ENCODE measurements around the gene NADK. TPM values are rescaled to one million over a fixed set of nuclear protein-coding genes. Genes with fewer than 3 reads are reported as not detected.
A peak's percentile ranks its signal among the peaks of the same experiment; 100 is the strongest.

Gene NADK
- total RNA-seq, 1 donor from 2014 or later, result 37.8 TPM

GRCh38 chr1:1815606-1816281 lies 37.5 kb upstream of the NADK start:
- H3F3A ChIP-seq (ENCODE audit: low read depth), result peaks cover 28% of the 10 kb centered on the region
- DNase-seq (ENCODE audit: low spot score), result no peak
- no peak overlapping the region for H3K27ac ChIP-seq
- no peaks in the 10 kb centered on the region for H3K9me3 ChIP-seq (ENCODE audit: low read depth)
- H3K4me1 Mint-ChIP-seq, result peaks cover 2% of the 10 kb centered on the region
- H3K4me1 ChIP-seq, result no peaks in the 10 kb centered on the region
- H3K36me3 Mint-ChIP-seq, result peaks cover 38% of the 10 kb centered on the region
- H2AFZ ChIP-seq (replicated peaks), result no peak overlapping the region
- peaks cover 3% of the 10 kb centered on the region for H3K27me3 Mint-ChIP-seq (ENCODE audit: insufficient read depth, low read depth)
- no peak overlapping the region for H3K4me2 ChIP-seq
- no peak overlapping the region for H3K27ac Mint-ChIP-seq
- no peak overlapping the region for H3K9ac ChIP-seq
- peaks cover 40% of the 10 kb centered on the region for H4K20me1 ChIP-seq (ENCODE audit: low read depth)
- no peak overlapping the region for H3K4me3 ChIP-seq
- no peaks in the 10 kb centered on the region for H3K9me3 Mint-ChIP-seq
- peaks cover 71% of the 10 kb centered on the region for H3K79me2 ChIP-seq (ENCODE audit: low read depth)
- TF ChIP-seq EZH2phosphoT487 (IDR thresholded peaks at IDR 0.05) (no peak), CTCF (IDR thresholded peaks at IDR 0.05) (no peak), EZH2 (IDR thresholded peaks at IDR 0.05) (no peak)
- H3K36me3 ChIP-seq, result peaks cover 17% of the 10 kb centered on the region
- no peak overlapping the region for H3K4me3 Mint-ChIP-seq
- no peaks in the 10 kb centered on the region for H3K27me3 ChIP-seq

- Mint-ChIP-seq H3K9me3 (no peaks in the 10 kb centered on the region), H3K4me3 (no peak overlapping the region), H3K4me1 (no peaks in the 10 kb centered on the region), H3K27ac (no peak overlapping the region), H3K36me3 (peaks cover 33% of the 10 kb centered on the region), H3K27me3 (ENCODE audit: insufficient read depth, low read depth) (peaks cover 4% of the 10 kb centered on the region)
- DNase-seq (ENCODE audit: low spot score), result no peak
- H2AFZ ChIP-seq (replicated peaks), result no peak overlapping the region
- H3K9ac ChIP-seq, result no peak overlapping the region
- H3K4me1 ChIP-seq, result no peaks in the 10 kb centered on the region
- H3K4me3 ChIP-seq, result no peak overlapping the region
- no peaks in the 10 kb centered on the region for H3K27me3 ChIP-seq
- TF ChIP-seq CTCF (IDR thresholded peaks at IDR 0.05), result no peak
- TF ChIP-seq EZH2phosphoT487 (IDR thresholded peaks at IDR 0.05), result no peak
- TF ChIP-seq EZH2 (IDR thresholded peaks at IDR 0.05), result no peak
- peaks cover 61% of the 10 kb centered on the region for H4K20me1 ChIP-seq (ENCODE audit: low read depth)
- H3K4me2 ChIP-seq, result no peak overlapping the region
- H3K36me3 ChIP-seq, result peaks cover 15% of the 10 kb centered on the region
- no peaks in the 10 kb centered on the region for H3K9me3 ChIP-seq (ENCODE audit: low read depth)
- peaks cover 61% of the 10 kb centered on the region for H3K79me2 ChIP-seq (ENCODE audit: low read depth)
- peak overlapping the region; percentile 46 for H3K27ac ChIP-seq
- H3F3A ChIP-seq (ENCODE audit: low read depth), result no peaks in the 10 kb centered on the region
Measured at GRCh38 chr1:1809489-1809888, 31.2 kb upstream of the NADK start.

GRCh38 chr1:1808206-1808605 lies 29.9 kb upstream of the NADK start:
- Histone ChIP-seq H4K20me1 (ENCODE audit: low read depth) (peaks cover 57% of the 10 kb centered on the region), H3K4me3 (no peak overlapping the region), H3K27me3 (no peaks in the 10 kb centered on the region), H3K36me3 (peaks cover 7% of the 10 kb centered on the region), H3K9me3 (ENCODE audit: low read depth) (no peaks in the 10 kb centered on the region), H3K4me1 (no peaks in the 10 kb centered on the region), H3K4me2 (no peak overlapping the region), H3K9ac (no peak overlapping the region), H3K79me2 (ENCODE audit: low read depth) (peaks cover 60% of the 10 kb centered on the region), H3F3A (ENCODE audit: low read depth) (peaks cover 1% of the 10 kb centered on the region), H3K27ac (no peak overlapping the region), H2AFZ (replicated peaks) (no peak overlapping the region)
- TF ChIP-seq EZH2 (IDR thresholded peaks at IDR 0.05), result no peak
- no peaks in the 10 kb centered on the region for H3K4me1 Mint-ChIP-seq
- H3K9me3 Mint-ChIP-seq, result no peaks in the 10 kb centered on the region
- H3K4me3 Mint-ChIP-seq, result no peak overlapping the region
- H3K27me3 Mint-ChIP-seq (ENCODE audit: insufficient read depth, low read depth), result peaks cover 4% of the 10 kb centered on the region
- no peak overlapping the region for H3K27ac Mint-ChIP-seq
- peaks cover 30% of the 10 kb centered on the region for H3K36me3 Mint-ChIP-seq
- no peak for DNase-seq (ENCODE audit: low spot score)

GRCh38 chr1:1806890-1807289 lies 28.6 kb upstream of the NADK start:
- H3K27ac ChIP-seq, result no peak overlapping the region

More at GRCh38 chr1:1806890-1807289, 28.6 kb upstream of the NADK start:
- Mint-ChIP-seq H3K27me3 (ENCODE audit: insufficient read depth, low read depth) (peaks cover 4% of the 10 kb centered on the region), H3K4me1 (peaks cover 10% of the 10 kb centered on the region), H3K4me3 (no peak overlapping the region), H3K9me3 (no peaks in the 10 kb centered on the region), H3K36me3 (peaks cover 29% of the 10 kb centered on the region), H3K27ac (no peak overlapping the region)
- TF ChIP-seq EZH2phosphoT487 (IDR thresholded peaks at IDR 0.05) (no peak), EZH2 (IDR thresholded peaks at IDR 0.05) (no peak), CTCF (IDR thresholded peaks at IDR 0.05) (no peak)
- Histone ChIP-seq H3K79me2 (ENCODE audit: low read depth) (peaks cover 61% of the 10 kb centered on the region), H3F3A (ENCODE audit: low read depth) (peaks cover 7% of the 10 kb centered on the region), H3K4me1 (peaks cover 6% of the 10 kb centered on the region), H3K9ac (no peak overlapping the region), H3K4me3 (no peak overlapping the region), H3K36me3 (peaks cover 7% of the 10 kb centered on the region), H2AFZ (replicated peaks) (no peak overlapping the region), H3K4me2 (no peak overlapping the region), H3K9me3 (ENCODE audit: low read depth) (no peaks in the 10 kb centered on the region), H4K20me1 (ENCODE audit: low read depth) (peaks cover 65% of the 10 kb centered on the region), H3K27me3 (no peaks in the 10 kb centered on the region)
- no peak for DNase-seq (ENCODE audit: low spot score)
